ENCODE measurements around the gene LAMA4.

DNA sequence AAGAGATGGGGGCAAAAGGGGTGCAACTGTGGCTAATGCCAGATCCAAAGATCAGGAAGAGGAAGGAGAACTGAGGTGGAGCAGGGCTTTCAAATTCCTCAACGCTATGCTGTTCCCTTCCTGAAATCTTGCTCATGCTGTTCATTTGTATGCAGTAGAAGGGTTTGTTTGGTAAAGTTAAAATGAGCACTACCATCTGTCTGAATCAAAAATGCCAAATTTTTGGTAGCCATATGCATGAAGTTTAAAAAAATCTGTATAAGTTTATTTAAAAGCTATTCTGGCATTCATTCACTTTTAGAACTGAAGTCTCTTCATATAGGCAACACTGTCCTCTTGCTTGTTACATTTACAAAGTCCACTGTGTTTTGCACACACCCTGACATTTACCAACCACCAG is 84.8 kb downstream of the LAMA4 start:
- TF ChIP-seq EP300 (IDR thresholded peaks at IDR 0.05): no peak
- no peak for TF ChIP-seq ESRRA (IDR thresholded peaks at IDR 0.05; ENCODE audit: borderline replicate concordance, low read length)
- TF ChIP-seq, protein P1, sequence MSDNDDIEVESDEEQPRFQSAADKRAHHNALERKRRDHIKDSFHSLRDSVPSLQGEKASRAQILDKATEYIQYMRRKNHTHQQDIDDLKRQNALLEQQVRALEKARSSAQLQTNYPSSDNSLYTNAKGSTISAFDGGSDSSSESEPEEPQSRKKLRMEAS (IDR thresholded peaks at IDR 0.05): no peak
- TF ChIP-seq HDAC2 (IDR thresholded peaks at IDR 0.05): no peak
- TF ChIP-seq, protein P2, sequence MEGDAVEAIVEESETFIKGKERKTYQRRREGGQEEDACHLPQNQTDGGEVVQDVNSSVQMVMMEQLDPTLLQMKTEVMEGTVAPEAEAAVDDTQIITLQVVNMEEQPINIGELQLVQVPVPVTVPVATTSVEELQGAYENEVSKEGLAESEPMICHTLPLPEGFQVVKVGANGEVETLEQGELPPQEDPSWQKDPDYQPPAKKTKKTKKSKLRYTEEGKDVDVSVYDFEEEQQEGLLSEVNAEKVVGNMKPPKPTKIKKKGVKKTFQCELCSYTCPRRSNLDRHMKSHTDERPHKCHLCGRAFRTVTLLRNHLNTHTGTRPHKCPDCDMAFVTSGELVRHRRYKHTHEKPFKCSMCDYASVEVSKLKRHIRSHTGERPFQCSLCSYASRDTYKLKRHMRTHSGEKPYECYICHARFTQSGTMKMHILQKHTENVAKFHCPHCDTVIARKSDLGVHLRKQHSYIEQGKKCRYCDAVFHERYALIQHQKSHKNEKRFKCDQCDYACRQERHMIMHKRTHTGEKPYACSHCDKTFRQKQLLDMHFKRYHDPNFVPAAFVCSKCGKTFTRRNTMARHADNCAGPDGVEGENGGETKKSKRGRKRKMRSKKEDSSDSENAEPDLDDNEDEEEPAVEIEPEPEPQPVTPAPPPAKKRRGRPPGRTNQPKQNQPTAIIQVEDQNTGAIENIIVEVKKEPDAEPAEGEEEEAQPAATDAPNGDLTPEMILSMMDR (IDR thresholded peaks at IDR 0.05): no peak
- TF ChIP-seq BHLHE40 (IDR thresholded peaks at IDR 0.05; ENCODE audit: low read depth, low read length): no peak
- TF ChIP-seq MAFK (IDR thresholded peaks at IDR 0.05; ENCODE audit: partially characterized antibody): no peak

All from A549 (cell line).